K562 (cell line): ENCODE measurements around the gene CEP70. TPM values are rescaled to one million over a fixed set of nuclear protein-coding genes. Genes with fewer than 3 reads are reported as not detected.
"Not testable (repeated sequence)": the region's sequence is repeated elsewhere in the genome, so short reads cannot be mapped to it uniquely, and the experiment has no call there.

Experiments used
- ATAC-seq: fragments of 200-7000 bp; cut with Tn5 transposase; 3 replicates; pipeline ENCODE4 v1.9.1; 2020; ENCODE audit warnings: moderate library complexity
- BruUV-seq: library from RNA; stranded (reverse); fragments of 400-500 nt; replicated peaks from 2 replicates; lab custom pipeline; 2021; lab: Mats Ljungman, UMichigan
- CTCF ChIA-PET: fragments of 300-600 bp; formaldehyde crosslinking; extraction: SDS; loops from one replicate; lab custom pipeline; 2021; ENCODE audit warnings: low intra/inter-chr PET ratio; lab: Yijun Ruan, JAX
- POLR2A ChIA-PET: fragments of 300-600, 350-650 bp; sonication (Branson Sonifier 250); formaldehyde crosslinking; extraction: SDS; loops from one replicate; lab custom pipeline; 2021; ENCODE audit warnings: antibody characterized with exemption, inconsistent platforms; lab: Yijun Ruan, JAX
- DNase-seq, 4 experiments: peaks; one replicate each; pipeline versions ENCODE4 v3.0.0 to v3.0.0-alpha.2; 2011 to 2018; ENCODE audit warnings: low spot score in 3 of 4, mixed read lengths in 3 of 4; ENCODE audit errors: extremely low read depth in 1 of 4
- FAIRE-seq: peaks from 2 replicates; lab custom pipeline; 2011; peaks lifted over from hg19 to GRCh38; lab: Jason Lieb, UNC
- H2AFZ ChIP-seq: 2 replicates; pipeline ENCODE4 v1.6.0; 2011; ENCODE audit warnings: low read depth, low read length, control low read depth, inconsistent platforms
- H3K27ac ChIP-seq: fragments of 200-600 bp; 3 replicates; pipeline ENCODE4 v1.8.0; 2011; ENCODE audit warnings: low read depth, mild to moderate bottlenecking, control low read depth, inconsistent platforms, low read length, moderate library complexity, mixed read lengths; ENCODE audit errors: extremely low read depth
- H3K27me3 ChIP-seq, 2 experiments: fragments of 300-600 bp in 1 of 2; 2 replicates in 1 of 2; 3 replicates in 1 of 2; pipeline versions ENCODE4 v1.6.0 to v1.8.0; 2011; ENCODE audit warnings: inconsistent platforms in 2 of 2, low read length in 2 of 2, mild to moderate bottlenecking in 1 of 2, mixed read lengths in 1 of 2, moderate library complexity in 1 of 2; ENCODE audit not compliant: control insufficient read depth in 2 of 2, insufficient read depth in 2 of 2
- H3K36me3 ChIP-seq: fragments of 300-600 bp; 3 replicates; pipeline ENCODE4 v1.8.0; 2011; ENCODE audit warnings: mild to moderate bottlenecking, low read length, inconsistent platforms; ENCODE audit not compliant: control insufficient read depth, insufficient read depth
- H3K4me1 ChIP-seq, 2 experiments: fragments of 200-600 bp in 1 of 2; replicated peaks in 1 of 2; 2 replicates in 1 of 2; 3 replicates in 1 of 2; pipeline versions ENCODE4 v1.5.1 to v1.8.0; 2011; ENCODE audit warnings: inconsistent platforms in 2 of 2, low read length in 2 of 2, mild to moderate bottlenecking in 1 of 2, mixed read lengths in 1 of 2, moderate library complexity in 1 of 2; ENCODE audit not compliant: control insufficient read depth in 2 of 2, insufficient read depth in 2 of 2
- H3K4me2 ChIP-seq: 2 replicates; pipeline ENCODE4 v1.6.1; 2011; ENCODE audit warnings: low read length, control low read depth, inconsistent platforms, mixed read lengths; ENCODE audit not compliant: insufficient read depth
- H3K4me3 ChIP-seq: fragments of 200-600 bp; sonication (generic), shearing (Covaris generic); 2 replicates; pipeline ENCODE4 v1.5.1; 2016; ENCODE audit warnings: control low read depth, inconsistent platforms
- H3K79me2 ChIP-seq: fragments of 200-600 bp; 3 replicates; pipeline ENCODE4 v1.8.0; 2011; ENCODE audit warnings: low read length, inconsistent platforms; ENCODE audit not compliant: control insufficient read depth, insufficient read depth
- H3K9ac ChIP-seq, 2 experiments: 2 replicates each; pipeline versions ENCODE4 v1.6.0 to v1.6.1; 2011; ENCODE audit warnings: low read depth in 2 of 2, low read length in 2 of 2, control low read depth in 1 of 2, inconsistent platforms in 1 of 2, mild to moderate bottlenecking in 1 of 2, mixed read lengths in 1 of 2; ENCODE audit not compliant: insufficient read depth in 1 of 2
- H3K9me1 ChIP-seq: one replicate; pipeline ENCODE4 v1.6.0; 2011; ENCODE audit warnings: inconsistent platforms, mild to moderate bottlenecking, low read length, moderate library complexity; ENCODE audit not compliant: control insufficient read depth, insufficient read depth
- H3K9me3 ChIP-seq: replicated peaks from 2 replicates; pipeline ENCODE4 v1.5.1; 2011; ENCODE audit warnings: low read depth, low read length, inconsistent platforms; ENCODE audit not compliant: control insufficient read depth, insufficient read depth
- H4K20me1 ChIP-seq: replicated peaks from 2 replicates; pipeline ENCODE4 v1.6.1; 2011; ENCODE audit warnings: low read length, inconsistent platforms, mixed read lengths; ENCODE audit not compliant: control insufficient read depth, insufficient read depth
- CHD4 ChIP-seq: fragments of 200-600 bp; sonication (generic); IDR thresholded peaks from 3 replicates; pipeline ENCODE4 v1.6.1; 2012; ENCODE audit warnings: low read depth, mild to moderate bottlenecking, mixed read lengths, low read length, inconsistent platforms; ENCODE audit not compliant: insufficient read depth, insufficient replicate concordance, poor library complexity, severe bottlenecking
- DIDO1 ChIP-seq: fragments of 450-650 bp; IDR thresholded peaks from 2 replicates; pipeline ENCODE4 v1.6.1; 2016; ENCODE audit warnings: low read depth, missing biosample characterization, missing genetic modification characterization
- EZH2 ChIP-seq: IDR thresholded peaks from 2 replicates; pipeline ENCODE4 v1.6.1; 2012; ENCODE audit warnings: low read depth, mild to moderate bottlenecking, inconsistent platforms, low read length, borderline replicate concordance
- FOXA1 ChIP-seq: fragments of 450-650 bp; IDR thresholded peaks from 2 replicates; pipeline ENCODE4 v1.6.1; 2016; ENCODE audit warnings: mild to moderate bottlenecking, borderline replicate concordance
- MCM5 ChIP-seq: fragments of 450-650 bp; IDR thresholded peaks from 2 replicates; pipeline ENCODE4 v1.6.1; 2016; ENCODE audit warnings: low read depth
- MECOM ChIP-seq: fragments of 250-450 bp; sonication (Bioruptor Pico); IDR thresholded peaks from 2 replicates; pipeline ENCODE4 v1.8.0; 2022; ENCODE audit warnings: inconsistent platforms
- PHB ChIP-seq: fragments of 250-450 bp; sonication (Bioruptor Pico); IDR thresholded peaks from 2 replicates; pipeline ENCODE4 v1.5.0; 2021
- RBM22 ChIP-seq: fragments of 200-400 bp; formaldehyde crosslinking; IDR thresholded peaks from 2 replicates; pipeline ENCODE4 v1.6.1; 2018; ENCODE audit warnings: low read length, low read depth; ENCODE audit not compliant: poor library complexity, severe bottlenecking
- STAG1 ChIP-seq: sonication (generic); formaldehyde crosslinking; IDR thresholded peaks from 2 replicates; pipeline ENCODE4 v1.5.0; 2020; ENCODE audit warnings: missing genetic modification reagents, borderline replicate concordance
- TAF9B ChIP-seq: fragments of 450-650 bp; IDR thresholded peaks from 2 replicates; pipeline ENCODE4 v1.6.1; 2018; ENCODE audit warnings: mild to moderate bottlenecking; ENCODE audit not compliant: partially characterized antibody
- ZBED1 ChIP-seq: IDR thresholded peaks from 2 replicates; pipeline ENCODE4 v1.6.1; 2014
- ZBTB8A ChIP-seq: fragments of 450-650 bp; IDR thresholded peaks from 2 replicates; pipeline ENCODE4 v1.6.1; 2018; ENCODE audit warnings: mild to moderate bottlenecking, moderate library complexity; ENCODE audit not compliant: partially characterized antibody
- ZKSCAN8 ChIP-seq: fragments of 200-800 bp; sonication (Bioruptor generic); IDR thresholded peaks from 2 replicates; pipeline ENCODE4 v1.6.1; 2016; ENCODE audit warnings: missing genetic modification characterization, missing compliant biosample characterization
- ZNF445 ChIP-seq: fragments of 250-450 bp; sonication (Bioruptor Pico); IDR thresholded peaks from 2 replicates; pipeline ENCODE4 v1.4.0; 2020; ENCODE audit warnings: low read depth, mild to moderate bottlenecking, moderate library complexity
- ZNF778 ChIP-seq: fragments of 450-650 bp; formaldehyde crosslinking; IDR thresholded peaks from 2 replicates; pipeline ENCODE4 v1.4.0; 2020; ENCODE audit warnings: mild to moderate bottlenecking, moderate library complexity
- WGBS: fragments of 100-300 bp; shearing (Covaris generic); methylation state at CpG from one replicate; pipeline ENCODE4 v1.1.6; 2016; ENCODE audit warnings: low coverage, mixed read lengths; ENCODE audit not compliant: insufficient coverage; ENCODE audit errors: missing lambda C conversion rate; 5-methylcytosine and 5-hydroxymethylcytosine counted together
- in situ Hi-C: fragments of 300-500 bp; cut with MboI; formaldehyde crosslinking; loops from 4 replicates; pipeline ENCODE4 v1.15.0; 2018; ENCODE audit warnings: inconsistent platforms, mixed read lengths
- intact Hi-C: fragments of 100-400 bp; cut with micrococcal nuclease; formaldehyde crosslinking; loops from 2 replicates; pipeline ENCODE4 v1.14.2; 2022
- polyA plus RNA-seq, 8 experiments: library from polyadenylated mRNA; depleted of rRNA in 4 of 8; stranded (reverse) in 5 of 8; unstranded in 3 of 8; fragments of >200 nt; fragmentation: Nextera tagmentation in 2 of 8; fragmentation: Illumina TruSeq in 1 of 8; extraction: Ambion mirVana in 2 of 8; extraction: Trizol in 1 of 8; gene quantifications; 2 replicates each; pipeline versions ENCODE4 v1.2.1 to v1.2.3, GENCODE V29; 2011 to 2014; ENCODE audit warnings: inconsistent platforms in 1 of 8, missing spikeins in 1 of 8
- total RNA-seq, 7 experiments: library from RNA; depleted of rRNA in 6 of 7; stranded (reverse); fragments of >200 nt in 6 of 7; fragmentation: Illumina TruSeq in 2 of 7; extraction: Trizol in 2 of 7; gene quantifications; 2 replicates each; pipeline versions ENCODE4 v1.2.1 to v1.2.3, GENCODE V29; 2011 to 2021; ENCODE audit warnings: low replicate concordance in 1 of 7

CEP70 gene
- total and polyA plus RNA-seq, 9 of the 15 experiments (the other 6 are each of a cell fraction or from before 2014, with no cell fraction given) = 16.1 to 31.5 (median 23.4) TPM

GRCh38 chr3:138497021-138497420, 97.0 kb downstream of the CEP70 start:
- H3K36me3 ChIP-seq = no peaks in the 10 kb centered on the region
- TF ChIP-seq EZH2 (no peak), STAG1 (CRISPR knock-in tag) (no peak), RBM22 (no peak), TAF9B (no peak), PHB (CRISPR knock-in tag) (no peak)
- ChIA-PET CTCF (no interaction called here), POLR2A (interaction anchor here (1.1 kb wide), 1 partner anchor 8 kb away, joined by 3 read pairs; no protein-coding TSS in a partner anchor)
- no peak overlapping the region for H3K9ac ChIP-seq
- no peak overlapping the region for H3K4me2 ChIP-seq
- H3K9me1 ChIP-seq = no peaks in the 10 kb centered on the region
- no peaks in the 10 kb centered on the region for H3K27me3 ChIP-seq
- intact Hi-C loops (no loop called here), in situ Hi-C loops (no loop called here)
- no peak for DNase-seq
- H3K4me3 ChIP-seq = no peak overlapping the region
- H3K4me1 ChIP-seq = no peaks in the 10 kb centered on the region
- H3K79me2 ChIP-seq = no peaks in the 10 kb centered on the region
- no peaks in the 10 kb centered on the region for H4K20me1 ChIP-seq
- no peaks in the 10 kb centered on the region for H3K9me3 ChIP-seq
- no peak overlapping the region for H3K27ac ChIP-seq
- no peak overlapping the region for H2AFZ ChIP-seq
- ATAC-seq = no peak
- no TSS peak for BruUV-seq
- no peak for FAIRE-seq

GRCh38 chr3:138496436-138496835, 97.6 kb downstream of the CEP70 start:
- no TSS peak for BruUV-seq
- POLR2A ChIA-PET = interaction anchor here (1.1 kb wide), 1 partner anchor 8 kb away, joined by 3 read pairs; no protein-coding TSS in a partner anchor
- CTCF ChIA-PET = no interaction called here

DNA sequence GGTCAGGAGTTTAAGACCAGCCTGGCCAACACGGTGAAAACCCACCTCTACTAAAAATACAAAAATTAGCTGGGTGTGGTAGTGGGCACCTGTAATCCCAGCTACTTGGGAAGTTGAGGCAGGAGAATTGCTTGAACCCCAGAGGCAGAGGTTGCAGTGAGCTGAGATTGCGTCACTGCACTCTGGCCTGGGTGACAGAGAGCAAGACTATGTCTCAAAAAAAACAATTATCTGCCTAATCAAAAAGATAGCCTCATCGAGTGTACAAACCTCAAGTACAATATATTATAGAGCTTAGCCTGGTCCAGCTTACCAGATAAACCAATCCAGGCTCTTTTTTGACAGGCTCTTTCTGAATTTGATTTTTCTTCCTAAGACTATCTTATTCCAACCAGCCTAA, 98.4 kb downstream of the CEP70 start:
- H3K4me2 ChIP-seq, CTCF ChIA-PET, H3K4me3 ChIP-seq, intact Hi-C loops, POLR2A ChIA-PET, H3K36me3 ChIP-seq, H3K9me1 ChIP-seq, H3K9ac ChIP-seq, FAIRE-seq, H3K9me3 ChIP-seq, H4K20me1 ChIP-seq, H3K4me1 ChIP-seq, DNase-seq, ATAC-seq, BruUV-seq, in situ Hi-C loops, H3K27me3 ChIP-seq, H3K79me2 ChIP-seq, H2AFZ ChIP-seq, H3K27ac ChIP-seq: not testable (repeated sequence)
- 58% methylated on average over 2 of the region's 3 CpGs for WGBS

More at GRCh38 chr3:138496436-138496835, 97.6 kb downstream of the CEP70 start:
- no peak overlapping the region for H3K4me3 ChIP-seq
- DNase-seq (no peak), FAIRE-seq (no peak), ATAC-seq (no peak)
- intact Hi-C loops = no loop called here
- H3K36me3 ChIP-seq = no peaks in the 10 kb centered on the region
- TF ChIP-seq FOXA1 = no peak
- TF ChIP-seq ZKSCAN8 (CRISPR knock-in tag) = no peak
- TF ChIP-seq MCM5 = no peak
- TF ChIP-seq ZBTB8A = no peak
- no peak for TF ChIP-seq ZBED1
- TF ChIP-seq ZNF778 = no peak
- no peak for TF ChIP-seq CHD4
- TF ChIP-seq DIDO1 (tag) = no peak
- TF ChIP-seq ZNF445 (CRISPR knock-in tag) = no peak
- TF ChIP-seq MECOM = no peak
- WGBS = 83% methylated on average over 2 of the region's 2 CpGs
- H3K9me1 ChIP-seq = no peaks in the 10 kb centered on the region
- H3K9me3 ChIP-seq = no peaks in the 10 kb centered on the region
- no peak overlapping the region for H3K9ac ChIP-seq
- no peaks in the 10 kb centered on the region for H3K79me2 ChIP-seq
- H3K4me1 ChIP-seq = no peaks in the 10 kb centered on the region
- H4K20me1 ChIP-seq = no peaks in the 10 kb centered on the region
- H2AFZ ChIP-seq = no peak overlapping the region
- in situ Hi-C loops = no loop called here
- H3K4me2 ChIP-seq = no peak overlapping the region
- H3K27ac ChIP-seq = no peak overlapping the region
- no peaks in the 10 kb centered on the region for H3K27me3 ChIP-seq
